ENCODE measurements around the gene FSIP2.
"Not testable (repeated sequence)": the region's sequence is repeated elsewhere in the genome, so short reads cannot be mapped to it uniquely, and the experiment has no call there.

The FSIP2 gene

GRCh38 chr2:185802926-185803325, 64.3 kb downstream of the FSIP2 start:
- DNase-seq (ENCODE audit: low spot score) = no peak

GRCh38 chr2:185806783-185807182, 68.2 kb downstream of the FSIP2 start:
- DNase-seq (ENCODE audit: low spot score) = no peak

- DNase-seq (ENCODE audit: low spot score) = no peak
Observed at GRCh38 chr2:185807351-185807750, 68.7 kb downstream of the FSIP2 start.

- no peak for DNase-seq (ENCODE audit: low spot score)
Observed at GRCh38 chr2:185811580-185811979, 73.0 kb downstream of the FSIP2 start.

DNA sequence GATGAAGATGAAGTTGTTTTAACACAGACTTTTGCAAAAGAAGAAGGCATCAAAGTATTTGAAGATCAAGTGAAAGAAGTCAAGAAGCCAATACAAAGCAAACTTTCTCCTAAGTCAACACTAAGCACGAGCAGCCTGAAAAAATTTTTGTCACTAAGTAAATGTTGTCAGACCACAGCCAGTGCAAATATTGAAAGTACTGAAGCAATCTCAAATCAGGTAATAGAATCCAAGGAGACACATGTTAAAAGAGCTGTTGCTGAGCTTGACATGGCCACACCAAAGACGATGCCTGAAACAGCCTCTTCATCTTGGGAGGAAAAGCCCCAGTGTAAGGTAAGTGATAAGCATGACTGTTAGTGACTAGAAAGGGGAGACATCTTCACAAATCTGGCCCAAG, 75.1 kb downstream of the FSIP2 start:
- DNase-seq (ENCODE audit: low spot score) = no peak

DNA sequence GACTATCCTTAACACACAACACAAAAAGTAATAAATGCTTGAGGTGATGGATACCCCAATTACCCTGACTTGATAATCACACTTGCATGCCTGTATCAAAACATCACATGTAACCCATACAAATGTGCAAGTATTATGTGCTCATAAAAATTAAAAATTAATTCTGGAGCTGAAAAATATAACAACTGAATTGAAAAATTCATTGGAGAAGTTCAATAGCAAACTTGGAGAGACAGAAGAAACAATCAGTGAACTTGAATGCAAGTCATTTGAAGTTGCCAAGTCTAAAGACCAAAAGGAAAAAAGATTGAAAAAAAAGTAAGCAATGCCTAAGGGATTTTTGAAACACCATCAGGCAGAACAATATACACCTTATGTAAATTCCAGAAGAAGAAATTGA, 79.4 kb downstream of the FSIP2 start:
- DNase-seq (ENCODE audit: low spot score) = no peak

DNA sequence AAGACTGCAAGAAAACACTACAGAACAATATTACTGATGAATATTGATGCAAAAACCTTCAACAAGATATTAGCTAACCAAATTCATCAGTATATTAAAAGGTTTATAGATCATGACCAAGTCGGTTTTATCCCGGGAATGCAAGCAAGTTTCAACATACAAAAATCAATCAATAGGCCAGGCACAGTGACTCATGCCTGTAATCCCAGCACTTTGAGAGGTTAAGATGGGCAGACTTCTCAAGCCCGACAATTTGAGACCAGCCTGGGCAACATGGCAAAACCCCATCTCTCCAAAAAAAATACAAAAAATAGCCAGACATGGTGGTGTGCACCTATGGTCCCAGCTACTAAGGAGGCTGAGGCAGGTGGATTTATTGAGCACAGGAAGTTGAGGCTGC, 82.9 kb downstream of the FSIP2 start:
- no peak for DNase-seq (ENCODE audit: low spot score)

GRCh38 chr2:185823773-185824172, 85.2 kb downstream of the FSIP2 start:
- DNase-seq (ENCODE audit: low spot score) = no peak

DNA sequence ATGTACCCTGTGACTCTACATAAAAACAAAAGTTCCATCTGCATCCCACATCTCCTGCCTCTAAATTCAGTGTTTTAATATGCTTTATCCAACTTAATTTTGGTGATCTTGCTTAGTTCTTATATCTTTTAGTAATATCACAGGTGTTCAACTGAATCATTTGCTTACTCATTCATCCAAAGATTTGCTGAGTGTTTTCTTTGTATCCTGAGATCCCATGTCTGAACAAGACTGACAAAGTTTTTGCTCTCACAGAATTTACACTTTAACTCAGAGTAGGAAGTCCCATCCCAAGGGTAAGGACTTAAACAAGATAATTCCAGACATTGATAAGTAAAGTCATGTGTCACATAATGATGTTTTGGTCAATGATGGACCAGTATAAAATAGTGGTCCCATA, 87.0 kb downstream of the FSIP2 start:
- no peak for DNase-seq (ENCODE audit: low spot score)

- no peak for DNase-seq (ENCODE audit: low spot score)
Observed at GRCh38 chr2:185828326-185828725, 89.7 kb downstream of the FSIP2 start.

- DNase-seq (ENCODE audit: low spot score) = no peak
Observed at GRCh38 chr2:185833864-185834263, 95.3 kb downstream of the FSIP2 start.

- no peak for DNase-seq (ENCODE audit: low spot score)
Observed at GRCh38 chr2:185835974-185836373, 97.4 kb downstream of the FSIP2 start.

- DNase-seq (ENCODE audit: low spot score) = no peak
Observed at GRCh38 chr2:185854885-185855284, 116.3 kb downstream of the FSIP2 start.

DNA sequence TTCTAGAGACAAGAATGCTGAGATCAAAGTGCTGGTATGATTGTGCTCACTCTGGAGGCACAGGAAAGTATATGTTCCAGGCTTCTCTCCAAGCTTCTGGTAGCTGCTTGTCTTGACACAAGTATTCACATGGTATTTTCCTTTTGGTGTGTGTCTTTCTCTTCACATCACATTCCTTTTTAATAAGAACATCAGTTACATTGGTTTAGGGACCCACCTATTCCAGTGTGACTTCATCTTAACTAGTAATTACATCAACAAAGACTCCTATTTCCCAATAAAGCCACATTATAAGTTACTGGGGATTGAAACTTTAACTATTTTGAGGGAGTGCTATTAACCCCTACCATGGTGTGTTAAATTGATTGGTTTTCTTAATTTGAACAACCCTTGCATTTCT, 119.1 kb downstream of the FSIP2 start:
- peak; percentile 59 for DNase-seq (ENCODE audit: low spot score)

GRCh38 chr2:185859506-185859905, 120.9 kb downstream of the FSIP2 start:
- no peak for DNase-seq (ENCODE audit: low spot score)

- DNase-seq (ENCODE audit: low spot score) = peak; percentile 26
Observed at GRCh38 chr2:185860321-185860720, 121.7 kb downstream of the FSIP2 start.

- no peak for DNase-seq (ENCODE audit: low spot score)
Observed at GRCh38 chr2:185862657-185863398, 124.2 kb downstream of the FSIP2 start.

DNA sequence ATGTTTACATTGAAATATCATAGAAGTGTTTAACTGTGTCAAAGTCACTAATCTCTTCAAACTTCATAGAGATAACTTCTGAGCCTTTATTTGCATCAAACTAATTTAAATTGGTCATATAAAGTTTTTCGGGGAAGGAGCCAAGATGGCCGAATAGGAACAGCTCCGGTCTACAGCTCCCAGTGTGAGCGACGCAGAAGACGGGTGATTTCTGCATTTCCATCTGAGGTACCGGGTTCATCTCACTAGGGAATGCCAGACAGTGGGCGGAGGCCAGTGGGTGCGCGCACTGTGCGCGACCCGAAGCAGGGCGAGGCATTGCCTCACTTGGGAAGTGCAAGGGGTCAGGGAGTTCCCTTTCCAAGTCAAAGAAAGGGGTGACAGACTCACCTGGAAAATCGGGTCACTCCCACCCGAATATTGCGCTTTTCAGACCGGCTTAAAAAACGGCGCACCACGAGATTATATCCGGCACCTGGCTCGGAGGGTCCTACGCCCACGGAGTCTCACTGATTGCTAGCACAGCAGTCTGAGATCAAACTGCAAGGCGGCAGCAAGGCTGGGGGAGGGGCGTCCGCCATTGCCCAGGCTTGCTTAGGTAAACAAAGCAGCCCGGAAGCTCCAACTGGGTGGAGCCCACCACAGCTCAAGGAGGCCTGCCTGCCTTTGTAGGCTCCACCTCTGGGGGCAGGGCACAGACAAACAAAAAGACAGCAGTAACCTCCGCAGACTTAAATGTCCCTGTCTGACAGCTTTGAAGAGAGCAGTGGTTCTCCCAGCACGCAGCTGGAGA, 126.1 kb downstream of the FSIP2 start:
- DNase-seq (ENCODE audit: low spot score) = not testable (repeated sequence)

DNA sequence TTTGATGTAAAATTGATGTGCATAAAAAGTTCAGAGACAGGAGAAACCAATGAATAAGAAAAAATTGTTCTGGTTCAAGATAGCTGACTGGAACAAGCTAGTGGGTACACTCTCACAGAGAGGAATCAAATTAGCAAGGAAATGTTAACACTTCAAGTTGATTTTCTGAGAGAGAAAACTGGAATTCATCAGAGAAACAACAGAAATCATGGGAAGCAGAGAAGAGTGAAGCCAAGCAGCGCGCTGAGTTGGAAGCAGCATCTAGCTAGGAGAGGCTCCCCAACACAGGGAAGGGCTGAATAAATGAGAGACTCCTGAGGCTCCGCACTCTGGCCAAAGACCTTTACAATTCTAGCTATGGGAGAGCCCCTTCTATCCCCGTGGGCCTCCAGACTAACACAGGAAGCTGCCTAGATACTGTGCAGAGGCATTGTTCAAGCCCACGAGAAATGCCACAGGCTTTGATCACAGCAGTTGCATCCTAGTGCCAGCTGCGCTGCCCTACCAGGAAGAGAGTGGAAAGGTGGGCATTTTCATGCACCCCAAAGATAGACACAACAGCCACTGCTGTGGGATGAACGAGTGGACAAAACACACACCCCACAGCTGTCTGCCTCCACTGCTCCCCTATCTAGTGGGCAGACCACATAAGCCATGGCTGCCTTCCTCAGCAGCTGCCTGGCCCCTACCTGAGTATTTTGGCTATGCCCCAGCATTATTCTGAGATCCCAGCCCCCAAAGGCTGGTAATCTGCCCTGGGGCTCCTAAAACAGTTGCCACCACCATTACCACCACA, 136.7 kb downstream of the FSIP2 start:
- DNase-seq (ENCODE audit: low spot score) = no peak

DNA sequence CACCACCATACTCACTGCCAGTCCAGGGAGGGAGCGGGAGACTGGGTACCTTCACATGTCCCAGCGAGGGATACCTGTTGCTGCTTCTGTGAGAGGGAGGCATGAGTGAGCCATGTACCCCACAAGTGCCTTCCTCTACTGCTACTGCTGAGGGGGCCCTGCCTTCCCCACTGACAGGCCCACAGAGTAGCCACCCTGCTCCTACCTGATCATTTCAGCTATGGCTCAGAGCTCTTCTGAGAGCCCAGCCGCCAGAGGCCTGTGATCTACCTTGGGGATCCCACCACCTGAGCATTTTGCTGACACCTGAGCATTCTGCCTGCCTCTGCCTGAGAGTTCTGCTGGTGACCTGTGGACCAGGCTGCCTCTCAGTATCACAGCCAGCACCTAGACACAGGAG, 137.6 kb downstream of the FSIP2 start:
- no peak for DNase-seq (ENCODE audit: low spot score)

- DNase-seq (ENCODE audit: low spot score) = no peak
Observed at GRCh38 chr2:185880396-185880795, 141.8 kb downstream of the FSIP2 start.

All from kidney tubule cell (primary cell).